H9 (cell line): ENCODE data around the gene RUNX1. TPM values are rescaled to one million over a fixed set of nuclear protein-coding genes. Genes with fewer than 3 reads are reported as not detected.

Experiments
- DNase-seq: peaks from one replicate; pipeline ENCODE4 v3.0.0-alpha.2; 2017
- H2AFZ ChIP-seq: one replicate; pipeline ENCODE4 v1.6.1; 2013; ENCODE audit warnings: mild to moderate bottlenecking, low read length, control low read depth, moderate library complexity
- H2AK5ac ChIP-seq: 2 replicates; pipeline ENCODE4 v1.6.1; 2013; ENCODE audit warnings: low read length, control low read depth, mixed read lengths; ENCODE audit not compliant: insufficient read length
- H2BK120ac ChIP-seq: one replicate; pipeline ENCODE4 v1.6.1; 2013; ENCODE audit warnings: low read depth, mild to moderate bottlenecking, low read length, control low read depth, inconsistent platforms; ENCODE audit not compliant: poor library complexity, severe bottlenecking
- H2BK12ac ChIP-seq: 2 replicates; pipeline ENCODE4 v1.6.1; 2013; ENCODE audit warnings: low read length, control low read depth, mixed read lengths, low read depth; ENCODE audit not compliant: insufficient read length
- H2BK15ac ChIP-seq: 2 replicates; pipeline ENCODE4 v1.6.1; 2013; ENCODE audit warnings: low read depth, low read length, control low read depth
- H2BK20ac ChIP-seq: one replicate; pipeline ENCODE4 v1.6.1; 2013; ENCODE audit warnings: low read depth, mild to moderate bottlenecking, low read length, control low read depth, inconsistent platforms; ENCODE audit not compliant: poor library complexity, severe bottlenecking
- H2BK5ac ChIP-seq: 2 replicates; pipeline ENCODE4 v1.6.1; 2013; ENCODE audit warnings: low read length, control low read depth, mixed read lengths; ENCODE audit not compliant: insufficient read length
- H3K14ac ChIP-seq: 2 replicates; pipeline ENCODE4 v1.6.1; 2013; ENCODE audit warnings: low read length, control low read depth; ENCODE audit not compliant: insufficient read depth
- H3K18ac ChIP-seq: 2 replicates; pipeline ENCODE4 v1.6.1; 2013; ENCODE audit warnings: low read depth, mild to moderate bottlenecking, mixed read lengths, low read length, control low read depth; ENCODE audit not compliant: insufficient read length
- H3K23ac ChIP-seq: 2 replicates; pipeline ENCODE4 v1.6.1; 2013; ENCODE audit warnings: low read length, control low read depth, mixed read lengths, low read depth; ENCODE audit not compliant: insufficient read length
- H3K23me2 ChIP-seq: 2 replicates; pipeline ENCODE4 v1.6.1; 2013; ENCODE audit warnings: low read depth, mild to moderate bottlenecking, mixed read lengths, low read length, control low read depth; ENCODE audit not compliant: insufficient read length, poor library complexity, severe bottlenecking
- H3K27ac ChIP-seq: 2 replicates; pipeline ENCODE4 v1.5.1; 2013; ENCODE audit warnings: low read length, control low read depth, mixed read lengths, low read depth; ENCODE audit not compliant: insufficient read length
- H3K27me3 ChIP-seq: 2 replicates; pipeline ENCODE4 v1.6.1; 2013; ENCODE audit warnings: low read length, control low read depth, inconsistent platforms; ENCODE audit not compliant: insufficient read depth
- H3K4ac ChIP-seq: 2 replicates; pipeline ENCODE4 v1.6.1; 2013; ENCODE audit warnings: low read depth, mild to moderate bottlenecking, control low read depth, inconsistent platforms, low read length, moderate library complexity
- H3K4me1 ChIP-seq: 2 replicates; pipeline ENCODE4 v1.6.1; 2013; ENCODE audit warnings: low read length, control low read depth, inconsistent platforms; ENCODE audit not compliant: insufficient read depth
- H3K4me2 ChIP-seq: 2 replicates; pipeline ENCODE4 v1.6.1; 2013; ENCODE audit warnings: low read length, control low read depth, mixed read lengths; ENCODE audit not compliant: insufficient read length, insufficient read depth
- H3K56ac ChIP-seq: 2 replicates; pipeline ENCODE4 v1.6.1; 2013; ENCODE audit warnings: low read depth, mild to moderate bottlenecking, mixed read lengths, low read length, control low read depth; ENCODE audit not compliant: insufficient read length
- H3K79me1 ChIP-seq: 2 replicates; pipeline ENCODE4 v1.6.1; 2013; ENCODE audit warnings: low read depth, mild to moderate bottlenecking, moderate library complexity, low read length, control low read depth, inconsistent platforms; ENCODE audit not compliant: insufficient read depth, poor library complexity, severe bottlenecking
- H3K79me2 ChIP-seq: 2 replicates; pipeline ENCODE4 v1.6.1; 2013; ENCODE audit warnings: low read length, control low read depth, inconsistent platforms; ENCODE audit not compliant: insufficient read depth
- H3K9ac ChIP-seq: 2 replicates; pipeline ENCODE4 v1.6.1; 2013; ENCODE audit warnings: low read length, control low read depth, mixed read lengths; ENCODE audit not compliant: insufficient read length; ENCODE audit errors: extremely low read depth
- H3K9me3 ChIP-seq: one replicate; pipeline ENCODE4 v1.6.1; 2013; ENCODE audit warnings: low read depth, low read length, inconsistent platforms; ENCODE audit not compliant: control insufficient read depth
- H3T11ph ChIP-seq: one replicate; pipeline ENCODE4 v1.6.1; 2013; ENCODE audit warnings: mild to moderate bottlenecking, low read length, control low read depth, inconsistent platforms
- H4K20me1 ChIP-seq: one replicate; pipeline ENCODE4 v1.6.1; 2013; ENCODE audit not compliant: control insufficient read depth, insufficient read length, insufficient read depth
- H4K5ac ChIP-seq: 2 replicates; pipeline ENCODE4 v1.6.1; 2013; ENCODE audit warnings: low read depth, mild to moderate bottlenecking, mixed read lengths, low read length, control low read depth; ENCODE audit not compliant: insufficient read length
- H4K8ac ChIP-seq: replicated peaks from 2 replicates; pipeline ENCODE4 v1.6.1; 2013; ENCODE audit warnings: low read length, control low read depth, mixed read lengths, low read depth; ENCODE audit not compliant: insufficient read length
- H4K91ac ChIP-seq: 2 replicates; pipeline ENCODE4 v1.6.1; 2013; ENCODE audit warnings: low read depth, mild to moderate bottlenecking, moderate library complexity, mixed read lengths, low read length, control low read depth; ENCODE audit not compliant: insufficient read length
- H3K27ac Mint-ChIP-seq, 3 experiments: 2 replicates in 2 of 3; 3 replicates in 1 of 3; pipeline ENCODE4 v1.8.0; 2020 to 2021; ENCODE audit warnings: mixed read lengths in 3 of 3, mild to moderate bottlenecking in 1 of 3, moderate library complexity in 1 of 3
- H3K27me3 Mint-ChIP-seq: 2 replicates; pipeline ENCODE4 v1.8.0; 2021; ENCODE audit warnings: low read depth, mild to moderate bottlenecking, moderate library complexity, mixed read lengths
- H3K36me3 Mint-ChIP-seq, 3 experiments: 2 replicates in 2 of 3; 3 replicates in 1 of 3; pipeline ENCODE4 v1.8.0; 2020 to 2021; ENCODE audit warnings: low read depth in 3 of 3, mixed read lengths in 3 of 3; ENCODE audit not compliant: insufficient read depth in 1 of 3
- H3K4me1 Mint-ChIP-seq, 2 experiments: 2 replicates each; pipeline ENCODE4 v1.8.0; 2020; ENCODE audit warnings: mixed read lengths in 2 of 2
- H3K4me3 Mint-ChIP-seq, 2 experiments: 2 replicates in 1 of 2; 3 replicates in 1 of 2; pipeline ENCODE4 v1.8.0; 2020 to 2021; ENCODE audit warnings: mild to moderate bottlenecking in 2 of 2, mixed read lengths in 2 of 2, moderate library complexity in 1 of 2
- H3K9me3 Mint-ChIP-seq, 2 experiments: 2 replicates in 1 of 2; 3 replicates in 1 of 2; pipeline ENCODE4 v1.8.0; 2020; ENCODE audit warnings: mild to moderate bottlenecking in 2 of 2, mixed read lengths in 2 of 2, moderate library complexity in 1 of 2
- WGBS: extraction: QIAGEN DNeasy Blood & Tissue Kit; methylation state at CpG from one replicate; pipeline ENCODE4 v1.1.7; 2013; ENCODE audit warnings: missing lambda C conversion rate, low lambda C conversion rate, mixed read lengths; ENCODE audit not compliant: insufficient read length; ENCODE audit errors: extremely low coverage; 5-methylcytosine and 5-hydroxymethylcytosine counted together
- total RNA-seq: library from RNA; stranded (reverse); gene quantifications from 2 replicates; pipeline ENCODE4 v1.2.1, GENCODE V29; 2021
- TF ChIP-seq, protein P1 (sequence below): fragments of 200-600 bp; sonication (generic); conservative IDR thresholded peaks from 3 replicates; pipeline ENCODE4 v1.8.0; 2021; ENCODE audit warnings: antibody characterized with exemption, mild to moderate bottlenecking

Gene RUNX1
- total RNA-seq, 1 experiment from 2014 or later, result 0.72 TPM

DNA sequence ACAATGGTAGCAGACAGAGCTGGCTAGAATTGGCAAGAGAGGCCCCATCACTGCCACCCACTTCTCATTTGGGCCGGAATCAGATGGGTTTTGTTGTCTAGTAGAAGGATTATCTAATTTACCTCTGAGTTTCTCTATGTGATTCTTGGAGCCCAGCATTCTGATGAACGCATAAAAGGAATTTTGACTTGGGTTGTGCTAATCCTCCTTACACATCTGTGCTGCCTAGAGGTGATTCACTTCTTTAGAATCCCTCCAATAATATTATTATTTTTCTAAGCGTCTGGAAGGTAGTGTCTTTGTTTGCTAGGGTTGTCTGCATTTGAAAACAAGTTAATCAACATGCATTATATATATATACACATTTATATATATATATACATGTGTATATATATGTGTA, 118.1 kb downstream of the RUNX1 start:
- H3K27ac ChIP-seq, result no peak overlapping the region
- no peak overlapping the region for H3K18ac ChIP-seq
- no peak overlapping the region for H3K4ac ChIP-seq
- no peak overlapping the region for H3K56ac ChIP-seq
- no peak overlapping the region for H2BK15ac ChIP-seq
- no peak overlapping the region for H2BK120ac ChIP-seq
- WGBS, result no CpG with 5 or more reads among the region's 3 CpGs
- no peak overlapping the region for H4K8ac ChIP-seq
- H3K4me1 ChIP-seq, result no peaks in the 10 kb centered on the region; the same call in 1 of the 2 replicates
- H3K4me2 ChIP-seq, result no peak overlapping the region
- Mint-ChIP-seq H3K36me3 (no peaks in the 10 kb centered on the region), H3K9me3 (no peaks in the 10 kb centered on the region), H3K27me3 (peaks cover 13% of the 10 kb centered on the region), H3K4me1 (no peaks in the 10 kb centered on the region), H3K4me3 (no peak overlapping the region), H3K27ac (no peak overlapping the region)
- no peaks in the 10 kb centered on the region; the same call in 1 of the 2 replicates for H3K27me3 ChIP-seq
- no peak overlapping the region for H2BK12ac ChIP-seq
- no peak overlapping the region for H4K91ac ChIP-seq
- H3K9ac ChIP-seq, result no peak overlapping the region
- no peak overlapping the region for H2AK5ac ChIP-seq
- H3K9me3 ChIP-seq, result no peaks in the 10 kb centered on the region
- H3K14ac ChIP-seq, result no peak overlapping the region
- H2BK5ac ChIP-seq, result no peak overlapping the region
- H3T11ph ChIP-seq, result no peak overlapping the region
- H4K20me1 ChIP-seq, result no peaks in the 10 kb centered on the region
- H3K79me1 ChIP-seq, result no peaks in the 10 kb centered on the region
- TF ChIP-seq, protein P1, sequence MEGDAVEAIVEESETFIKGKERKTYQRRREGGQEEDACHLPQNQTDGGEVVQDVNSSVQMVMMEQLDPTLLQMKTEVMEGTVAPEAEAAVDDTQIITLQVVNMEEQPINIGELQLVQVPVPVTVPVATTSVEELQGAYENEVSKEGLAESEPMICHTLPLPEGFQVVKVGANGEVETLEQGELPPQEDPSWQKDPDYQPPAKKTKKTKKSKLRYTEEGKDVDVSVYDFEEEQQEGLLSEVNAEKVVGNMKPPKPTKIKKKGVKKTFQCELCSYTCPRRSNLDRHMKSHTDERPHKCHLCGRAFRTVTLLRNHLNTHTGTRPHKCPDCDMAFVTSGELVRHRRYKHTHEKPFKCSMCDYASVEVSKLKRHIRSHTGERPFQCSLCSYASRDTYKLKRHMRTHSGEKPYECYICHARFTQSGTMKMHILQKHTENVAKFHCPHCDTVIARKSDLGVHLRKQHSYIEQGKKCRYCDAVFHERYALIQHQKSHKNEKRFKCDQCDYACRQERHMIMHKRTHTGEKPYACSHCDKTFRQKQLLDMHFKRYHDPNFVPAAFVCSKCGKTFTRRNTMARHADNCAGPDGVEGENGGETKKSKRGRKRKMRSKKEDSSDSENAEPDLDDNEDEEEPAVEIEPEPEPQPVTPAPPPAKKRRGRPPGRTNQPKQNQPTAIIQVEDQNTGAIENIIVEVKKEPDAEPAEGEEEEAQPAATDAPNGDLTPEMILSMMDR, result no peak
- no peak overlapping the region for H3K23ac ChIP-seq
- H3K23me2 ChIP-seq, result no peaks in the 10 kb centered on the region
- H4K5ac ChIP-seq, result no peak overlapping the region
- H2BK20ac ChIP-seq, result no peak overlapping the region
- no peak overlapping the region for H2AFZ ChIP-seq
- H3K79me2 ChIP-seq, result no peaks in the 10 kb centered on the region
- DNase-seq, result no peak
